Endothelial cell of umbilical vein (primary cell): Measurements from ENCODE around the gene CDX1. TPM values are rescaled to one million over a fixed set of nuclear protein-coding genes. Genes with fewer than 3 reads are reported as not detected.

Experiments
- BruUV-seq: library from RNA; stranded (reverse); fragments of 400-500 nt; replicated peaks from 2 replicates; lab custom pipeline; 2021; lab: Mats Ljungman, UMichigan
- CTCF ChIA-PET: fragments of 300-600, 350-600 bp; sonication (Branson Sonifier 250); formaldehyde crosslinking; loops from one replicate; lab custom pipeline; 2021; ENCODE audit warnings: antibody characterized with exemption, inconsistent platforms; lab: Charles Lee
- POLR2A ChIA-PET: fragments of 300-600, 350-600 bp; sonication (Branson Sonifier 250); formaldehyde crosslinking; loops from one replicate; lab custom pipeline; 2021; ENCODE audit warnings: antibody characterized with exemption, inconsistent platforms; lab: Charles Lee
- DNase-seq: peaks from one replicate; pipeline ENCODE4 v3.0.0-alpha.2; 2011; ENCODE audit warnings: low read depth, low spot score
- FAIRE-seq: peaks from 2 replicates; lab custom pipeline; 2011; peaks lifted over from hg19 to GRCh38; lab: Jason Lieb, UNC
- H2AFZ ChIP-seq: 2 replicates; pipeline ENCODE4 v1.6.0; 2012; ENCODE audit warnings: low read depth, low read length, control low read depth, inconsistent platforms
- H3K27ac ChIP-seq: 2 replicates; pipeline ENCODE4 v1.5.1; 2011; ENCODE audit warnings: low read depth, mild to moderate bottlenecking, control low read depth, low read length, moderate library complexity; ENCODE audit not compliant: insufficient read depth
- H3K27me3 ChIP-seq, 2 experiments: 2 replicates each; pipeline versions ENCODE4 v1.6.0 to v1.6.1; 2011; ENCODE audit warnings: low read length in 2 of 2, mixed read lengths in 1 of 2; ENCODE audit not compliant: control insufficient read depth in 2 of 2, insufficient read depth in 2 of 2
- H3K36me3 ChIP-seq, 2 experiments: 2 replicates in 1 of 2; 3 replicates in 1 of 2; pipeline ENCODE4 v1.5.1; 2011; ENCODE audit warnings: low read length in 2 of 2, mild to moderate bottlenecking in 1 of 2, moderate library complexity in 1 of 2; ENCODE audit not compliant: control insufficient read depth in 2 of 2, insufficient read depth in 2 of 2; ENCODE audit errors: extremely low read depth in 1 of 2
- H3K4me1 ChIP-seq: 3 replicates; pipeline ENCODE4 v1.5.1; 2011; ENCODE audit warnings: mild to moderate bottlenecking, low read length; ENCODE audit not compliant: control insufficient read depth, insufficient read depth; ENCODE audit errors: extremely low read depth
- H3K4me2 ChIP-seq: 2 replicates; pipeline ENCODE4 v1.6.1; 2011; ENCODE audit warnings: low read length, control low read depth, mixed read lengths; ENCODE audit not compliant: insufficient read depth
- H3K4me3 ChIP-seq, 3 experiments: fragments of 200-600 bp in 1 of 3; sonication (generic), shearing (Covaris generic) in 1 of 3; replicated peaks in 1 of 3; 2 replicates each; pipeline ENCODE4 v1.5.1; 2011 to 2016; ENCODE audit warnings: control low read depth in 3 of 3, low read length in 3 of 3, mild to moderate bottlenecking in 2 of 3, inconsistent platforms in 1 of 3, low read depth in 1 of 3, moderate library complexity in 1 of 3; ENCODE audit not compliant: insufficient read depth in 1 of 3
- H3K79me2 ChIP-seq: 2 replicates; pipeline ENCODE4 v1.6.0; 2012; ENCODE audit warnings: low read length, inconsistent platforms; ENCODE audit not compliant: control insufficient read depth, insufficient read depth
- H3K9ac ChIP-seq: replicated peaks from 2 replicates; pipeline ENCODE3; 2011; ENCODE audit warnings: low read length, control low read depth; ENCODE audit not compliant: insufficient read depth; ENCODE audit errors: extremely low read depth
- H3K9me1 ChIP-seq: replicated peaks from 3 replicates; pipeline ENCODE4 v1.6.0; 2011; ENCODE audit warnings: mild to moderate bottlenecking, low read length; ENCODE audit not compliant: control insufficient read depth, insufficient read depth; ENCODE audit errors: extremely low read depth
- H3K9me3 ChIP-seq: replicated peaks from 2 replicates; pipeline ENCODE4 v1.5.1; 2012; ENCODE audit warnings: low read length, inconsistent platforms; ENCODE audit not compliant: control insufficient read depth, insufficient read depth
- H4K20me1 ChIP-seq: replicated peaks from 2 replicates; pipeline ENCODE3; 2011; ENCODE audit warnings: mild to moderate bottlenecking, low read length; ENCODE audit not compliant: control insufficient read depth, insufficient read depth; ENCODE audit errors: extremely low read depth
- EZH2 ChIP-seq: IDR thresholded peaks from 2 replicates; pipeline ENCODE4 v1.6.1; 2012; ENCODE audit warnings: borderline replicate concordance, low read depth, mild to moderate bottlenecking, moderate library complexity, low read length, inconsistent platforms; ENCODE audit not compliant: severe bottlenecking
- FOS ChIP-seq: IDR thresholded peaks from 2 replicates; pipeline ENCODE4 v1.6.1; 2011; ENCODE audit warnings: mild to moderate bottlenecking, low read length, moderate library complexity, borderline replicate concordance; ENCODE audit not compliant: insufficient read depth
- GATA2 ChIP-seq: IDR thresholded peaks from 2 replicates; pipeline ENCODE4 v1.7.0; 2011; ENCODE audit warnings: low read depth, mild to moderate bottlenecking, moderate library complexity, mixed read lengths, low read length; ENCODE audit not compliant: insufficient read length, insufficient read depth
- JUN ChIP-seq: IDR thresholded peaks from 2 replicates; pipeline ENCODE4 v1.6.1; 2011; ENCODE audit warnings: borderline replicate concordance, low read depth; ENCODE audit not compliant: insufficient read length, insufficient read depth
- MYC ChIP-seq: IDR thresholded peaks from one replicate; pipeline ENCODE4 v1.6.1; 2011; ENCODE audit warnings: mild to moderate bottlenecking, low read depth, low read length
- POLR2A ChIP-seq: IDR thresholded peaks from 2 replicates; pipeline ENCODE4 v1.6.1; 2012; ENCODE audit warnings: low read depth, mild to moderate bottlenecking, control low read depth, low read length
- POLR2AphosphoS5 ChIP-seq: IDR thresholded peaks from 2 replicates; pipeline ENCODE4 v1.6.1; 2012; ENCODE audit warnings: low read depth, mild to moderate bottlenecking, control low read depth, low read length, moderate library complexity; ENCODE audit not compliant: insufficient read depth
- dilution Hi-C: fragments of 300-500 bp; cut with MboI; formaldehyde crosslinking; loops from one replicate; pipeline ENCODE4 v1.15.0; 2019; ENCODE audit warnings: low sequenced_read_pairs; ENCODE audit not compliant: extremely low pct_ligation_motif_present
- intact Hi-C: fragments of 100-400 bp; cut with micrococcal nuclease; formaldehyde crosslinking; loops from one replicate; pipeline ENCODE4 v1.10.0; 2022
- polyA plus RNA-seq, 4 experiments: library from polyadenylated mRNA; depleted of rRNA in 3 of 4; stranded (reverse) in 3 of 4; unstranded in 1 of 4; fragments of >200 nt; gene quantifications; 2 replicates each; pipeline versions ENCODE4 v1.2.1 to v1.2.3, GENCODE V29; 2011 to 2012; ENCODE audit warnings: missing spikeins in 1 of 4
- total RNA-seq: library from RNA; stranded (reverse); gene quantifications from 2 replicates; pipeline ENCODE4 v1.2.3, GENCODE V29; 2021
- TF ChIP-seq, protein P1 (sequence below): IDR thresholded peaks from 2 replicates; pipeline ENCODE4 v1.6.1; 2011; ENCODE audit not compliant: insufficient read depth, insufficient read length
- TF ChIP-seq, protein P2 (sequence below), 2 donors: IDR thresholded peaks; 1 replicate in 1 of 2; 2 replicates in 1 of 2; pipeline ENCODE4 v1.5.1; 2011; ENCODE audit warnings: low read length in 2 of 2, mild to moderate bottlenecking in 2 of 2, moderate library complexity in 2 of 2, control low read depth in 1 of 2, inconsistent platforms in 1 of 2, low read depth in 1 of 2; ENCODE audit not compliant: insufficient read depth in 1 of 2; ENCODE audit errors: extremely low read depth in 1 of 2

Gene CDX1
- total and polyA plus RNA-seq, 2 donors (not counting 3 experiments of a cell fraction or from before 2014, with no cell fraction given): not detected

DNA sequence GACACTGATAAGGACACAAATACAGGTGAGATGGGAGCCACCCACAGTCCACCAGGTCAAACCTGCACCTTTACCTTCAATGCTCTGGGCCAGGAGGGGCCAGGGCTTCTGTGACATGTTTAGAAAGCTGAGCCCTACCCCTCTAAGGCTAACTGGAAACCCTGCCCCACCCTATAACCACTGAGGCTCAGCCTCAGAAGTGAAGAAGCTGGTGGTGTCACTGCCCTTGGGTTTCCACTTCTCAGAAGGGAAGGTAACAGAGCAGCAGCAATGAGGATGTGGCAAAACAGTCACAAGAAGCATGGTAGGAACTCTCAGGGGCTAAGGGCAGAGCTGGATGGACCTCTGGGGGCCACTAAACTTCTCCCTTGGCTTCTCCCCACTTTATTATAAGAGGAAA, 17.0 kb upstream of the CDX1 start:
- dilution Hi-C loops: no loop called here
- Histone ChIP-seq H3K4me3 (no peak overlapping the region), H3K4me1 (no peaks in the 10 kb centered on the region), H4K20me1 (no peaks in the 10 kb centered on the region), H3K79me2 (no peaks in the 10 kb centered on the region), H3K9me1 (no peaks in the 10 kb centered on the region), H3K27me3 (peaks cover 0 to 7% of the 10 kb centered on the region in 2 experiments), H3K9ac (no peak overlapping the region), H3K36me3 (no peaks in the 10 kb centered on the region), H3K4me2 (no peak overlapping the region), H3K9me3 (no peaks in the 10 kb centered on the region), H3K27ac (no peak overlapping the region), H2AFZ (no peak overlapping the region)
- TF ChIP-seq POLR2AphosphoS5: no peak
- TF ChIP-seq GATA2: no peak
- TF ChIP-seq FOS: no peak
- TF ChIP-seq, protein P1, sequence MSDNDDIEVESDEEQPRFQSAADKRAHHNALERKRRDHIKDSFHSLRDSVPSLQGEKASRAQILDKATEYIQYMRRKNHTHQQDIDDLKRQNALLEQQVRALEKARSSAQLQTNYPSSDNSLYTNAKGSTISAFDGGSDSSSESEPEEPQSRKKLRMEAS: no peak
- no peak for TF ChIP-seq MYC
- TF ChIP-seq POLR2A: no peak
- TF ChIP-seq JUN: no peak
- TF ChIP-seq EZH2: no peak
- TF ChIP-seq, protein P2, sequence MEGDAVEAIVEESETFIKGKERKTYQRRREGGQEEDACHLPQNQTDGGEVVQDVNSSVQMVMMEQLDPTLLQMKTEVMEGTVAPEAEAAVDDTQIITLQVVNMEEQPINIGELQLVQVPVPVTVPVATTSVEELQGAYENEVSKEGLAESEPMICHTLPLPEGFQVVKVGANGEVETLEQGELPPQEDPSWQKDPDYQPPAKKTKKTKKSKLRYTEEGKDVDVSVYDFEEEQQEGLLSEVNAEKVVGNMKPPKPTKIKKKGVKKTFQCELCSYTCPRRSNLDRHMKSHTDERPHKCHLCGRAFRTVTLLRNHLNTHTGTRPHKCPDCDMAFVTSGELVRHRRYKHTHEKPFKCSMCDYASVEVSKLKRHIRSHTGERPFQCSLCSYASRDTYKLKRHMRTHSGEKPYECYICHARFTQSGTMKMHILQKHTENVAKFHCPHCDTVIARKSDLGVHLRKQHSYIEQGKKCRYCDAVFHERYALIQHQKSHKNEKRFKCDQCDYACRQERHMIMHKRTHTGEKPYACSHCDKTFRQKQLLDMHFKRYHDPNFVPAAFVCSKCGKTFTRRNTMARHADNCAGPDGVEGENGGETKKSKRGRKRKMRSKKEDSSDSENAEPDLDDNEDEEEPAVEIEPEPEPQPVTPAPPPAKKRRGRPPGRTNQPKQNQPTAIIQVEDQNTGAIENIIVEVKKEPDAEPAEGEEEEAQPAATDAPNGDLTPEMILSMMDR (IDR thresholded peaks at IDR 0.05; ENCODE audit: extremely low read depth in 1 of 2, insufficient read depth in 1 of 2, low read depth in 1 of 2, low read length in 2 of 2): no peak
- DNase-seq: no peak
- ChIA-PET CTCF (interaction anchor here (1.0 to 1.5 kb wide), 2 partner anchors 11 to 88 kb away, joined by 3 to 4 read pairs; no protein-coding TSS in a partner anchor), POLR2A (no interaction called here)
- BruUV-seq: no TSS peak
- intact Hi-C loops: no loop called here
- FAIRE-seq: no peak
